IgD-negative memory B cell (primary cell): ENCODE results near the gene TMEM174. TPM values are rescaled to one million over a fixed set of nuclear protein-coding genes. Genes with fewer than 3 reads are reported as not detected.
A peak's percentile ranks its signal among the peaks of the same experiment; 100 is the strongest.
"Not testable (repeated sequence)": the region's sequence is repeated elsewhere in the genome, so short reads cannot be mapped to it uniquely, and the experiment has no call there.

Source experiments
- H3K27ac Mint-ChIP-seq, 3 donors: one replicate each; pipeline ENCODE4 v1.8.0; 2020 to 2022; ENCODE audit warnings: mild to moderate bottlenecking in 3 of 3, mixed read lengths in 3 of 3, moderate library complexity in 1 of 3
- H3K27me3 Mint-ChIP-seq: one replicate; pipeline ENCODE4 v1.8.0; 2021; ENCODE audit warnings: mixed read lengths
- H3K36me3 Mint-ChIP-seq: one replicate; pipeline ENCODE4 v1.8.0; 2020; ENCODE audit warnings: mild to moderate bottlenecking, mixed read lengths
- H3K4me1 Mint-ChIP-seq, 3 donors: one replicate each; pipeline ENCODE4 v1.8.0; 2020 to 2022; ENCODE audit warnings: mixed read lengths in 3 of 3, mild to moderate bottlenecking in 1 of 3
- H3K4me3 Mint-ChIP-seq, 4 donors: one replicate each; pipeline ENCODE4 v1.8.0; 2020 to 2022; ENCODE audit warnings: mild to moderate bottlenecking in 4 of 4, mixed read lengths in 4 of 4, moderate library complexity in 3 of 4
- H3K9me3 Mint-ChIP-seq, 3 donors: one replicate each; pipeline ENCODE4 v1.8.0; 2020 to 2021; ENCODE audit warnings: mixed read lengths in 3 of 3, mild to moderate bottlenecking in 1 of 3
- polyA plus RNA-seq: library from polyadenylated mRNA; unstranded; fragments of 300-500 nt; fragmentation: Illumina TruSeq; gene quantifications from one replicate; pipeline ENCODE4 v1.2.3, GENCODE V29; 2021

TMEM174 gene
- polyA plus RNA-seq, 1 donor from 2014 or later, result not detected

DNA sequence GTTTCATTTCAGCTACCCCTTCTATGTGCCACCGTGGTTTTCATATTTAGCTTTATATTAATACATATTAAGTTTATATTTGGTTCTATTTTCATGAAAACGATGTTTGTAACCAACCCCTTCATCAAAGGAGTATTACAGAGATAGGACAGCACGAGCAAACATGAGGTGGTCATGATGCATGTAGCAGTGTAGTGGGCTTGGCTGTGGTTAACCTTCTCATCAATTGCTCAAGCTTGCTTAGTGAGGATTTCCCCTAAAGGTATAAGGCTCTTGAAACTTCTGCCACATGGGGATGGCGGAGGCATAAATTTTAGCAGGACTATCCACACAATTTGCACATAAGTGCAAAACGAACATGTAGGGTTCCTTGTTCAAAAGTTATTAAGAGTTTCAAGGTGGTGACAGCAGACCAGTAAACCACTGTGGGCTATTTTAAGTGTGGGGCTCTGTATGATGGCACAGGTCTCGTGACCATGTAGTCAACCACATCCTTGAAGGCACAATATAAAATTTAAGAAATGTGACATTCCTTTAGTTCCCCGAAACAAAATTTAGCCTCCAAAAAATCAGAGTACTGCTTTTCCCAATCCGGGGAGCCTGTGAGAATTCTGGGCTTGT, 24.8 kb downstream of the TMEM174 start:
- peaks cover 13% of the 10 kb centered on the region for H3K27me3 Mint-ChIP-seq
- H3K36me3 Mint-ChIP-seq, result peaks cover 3% of the 10 kb centered on the region
- no peak overlapping the region for H3K4me3 Mint-ChIP-seq
- no peak overlapping the region for H3K27ac Mint-ChIP-seq
- peaks cover 0 to 2% (median 0%) of the 10 kb centered on the region in 3 donors for H3K4me1 Mint-ChIP-seq
- no peaks in the 10 kb centered on the region for H3K9me3 Mint-ChIP-seq

DNA sequence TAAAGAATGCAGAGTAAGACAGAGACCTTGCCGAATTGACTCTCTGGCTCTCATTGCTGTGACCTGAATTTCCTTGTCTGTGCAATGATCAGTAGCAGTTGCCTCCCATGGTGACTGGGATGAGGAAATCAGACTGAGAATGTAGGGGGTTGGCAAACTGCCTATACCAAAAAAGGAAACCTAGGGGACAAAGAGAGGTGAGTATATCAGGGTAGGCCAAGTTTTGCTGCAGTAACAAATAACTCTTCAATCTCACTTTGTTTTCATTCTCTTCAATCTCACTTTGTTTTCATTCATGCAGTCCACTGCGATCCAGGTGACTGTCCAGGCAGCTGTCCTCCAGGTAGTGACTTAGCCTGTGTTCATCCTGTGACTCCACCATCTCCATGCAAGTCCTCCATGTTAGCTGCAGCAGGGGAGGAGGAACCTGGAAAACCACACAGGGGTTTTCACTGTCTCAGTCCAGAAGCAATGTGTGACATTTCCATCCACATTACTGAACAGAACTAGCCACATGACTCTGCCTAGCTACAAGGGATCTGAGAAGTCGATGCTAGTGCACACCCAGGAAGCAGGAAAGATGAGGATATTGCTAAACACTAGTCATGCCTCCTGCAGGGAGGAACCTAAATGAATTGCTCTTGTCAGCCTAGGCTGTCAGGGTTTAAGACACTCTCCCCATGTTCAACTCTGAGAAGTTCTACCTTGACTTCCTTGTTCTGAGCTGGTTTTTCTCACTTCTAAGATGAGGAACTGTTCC, 26.0 kb downstream of the TMEM174 start:
- Mint-ChIP-seq H3K27ac (no peak overlapping the region), H3K36me3 (peaks cover 6% of the 10 kb centered on the region), H3K4me3 (no peak overlapping the region), H3K27me3 (peaks cover 22% of the 10 kb centered on the region), H3K4me1 (peaks cover 0 to 3% (median 2%) of the 10 kb centered on the region in 3 donors), H3K9me3 (no peaks in the 10 kb centered on the region)

DNA sequence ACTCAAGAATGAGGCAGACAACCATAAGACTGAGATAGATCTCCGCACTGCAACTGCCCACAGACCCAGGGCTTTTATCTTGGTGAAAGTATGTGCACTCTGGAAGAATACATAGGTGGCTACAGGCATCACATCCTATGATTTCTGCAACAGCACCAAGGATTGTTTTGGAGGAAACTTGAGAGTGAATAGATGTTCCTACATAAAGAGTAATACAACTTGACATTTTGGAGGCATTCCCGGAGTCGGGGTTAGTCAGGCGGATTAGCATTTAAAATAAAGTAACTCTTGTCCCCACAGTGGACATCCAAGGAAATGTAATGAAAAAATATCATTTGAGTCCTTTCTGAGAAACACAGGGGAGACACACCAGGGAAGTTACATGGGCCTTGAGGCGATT, 26.7 kb downstream of the TMEM174 start:
- peaks cover 6% of the 10 kb centered on the region for H3K36me3 Mint-ChIP-seq
- no peak overlapping the region for H3K27ac Mint-ChIP-seq
- H3K4me1 Mint-ChIP-seq, result peaks cover 0 to 3% (median 2%) of the 10 kb centered on the region in 3 donors
- H3K4me3 Mint-ChIP-seq, result no peak overlapping the region
- peaks cover 23% of the 10 kb centered on the region for H3K27me3 Mint-ChIP-seq
- H3K9me3 Mint-ChIP-seq, result no peaks in the 10 kb centered on the region

GRCh38 chr5:73201547-73202513, 28.8 kb downstream of the TMEM174 start:
- Mint-ChIP-seq H3K4me1 (peaks cover 0 to 4% (median 2%) of the 10 kb centered on the region in 3 donors), H3K36me3 (peaks cover 6% of the 10 kb centered on the region), H3K4me3 (peak overlapping the region in 1 of 4 donors; percentile 41), H3K27me3 (peaks cover 30% of the 10 kb centered on the region), H3K27ac (peak overlapping the region in 1 of 3 donors; percentile 42), H3K9me3 (no peaks in the 10 kb centered on the region)

DNA sequence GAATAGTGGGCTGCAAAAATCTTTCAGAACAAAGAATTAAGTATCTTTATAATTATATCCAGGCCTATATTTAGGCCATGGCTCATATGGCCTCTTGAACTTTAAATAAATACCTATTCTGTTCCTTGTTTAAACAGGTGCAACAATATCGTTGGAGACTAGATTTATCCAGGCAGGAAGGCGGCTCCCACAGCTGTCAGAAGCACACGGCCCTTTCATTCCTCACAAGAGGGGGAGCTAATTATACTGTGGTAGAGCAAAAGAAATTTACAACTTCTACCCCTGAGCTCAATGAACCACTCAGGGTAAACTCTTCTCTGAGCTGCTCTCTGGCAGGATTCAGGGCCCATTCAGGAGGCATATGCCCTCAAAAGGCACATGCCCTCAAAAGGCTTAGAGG, 31.3 kb downstream of the TMEM174 start:
- Mint-ChIP-seq H3K4me3 (no peak overlapping the region), H3K4me1 (peaks cover 0 to 4% (median 2%) of the 10 kb centered on the region in 3 donors), H3K36me3 (peaks cover 6% of the 10 kb centered on the region), H3K27me3 (peaks cover 42% of the 10 kb centered on the region), H3K27ac (no peak overlapping the region), H3K9me3 (peaks cover 6 to 11% (median 6%) of the 10 kb centered on the region in 3 donors)

DNA sequence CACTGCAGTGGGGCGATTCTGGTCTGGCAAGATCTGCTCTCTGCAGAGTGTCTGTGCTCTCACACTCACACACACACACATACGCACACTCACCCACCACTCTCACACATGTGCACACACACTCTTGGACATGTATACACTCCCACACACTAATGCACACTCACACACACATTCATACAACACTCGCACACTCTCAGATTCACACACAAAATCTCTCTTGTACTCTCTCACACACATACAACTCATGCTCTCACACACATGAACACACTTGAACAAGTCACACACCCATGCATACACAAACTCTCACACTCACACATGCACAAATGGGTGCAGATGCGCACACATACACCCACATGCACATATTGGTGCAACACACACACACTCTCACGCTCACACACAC, 31.7 kb downstream of the TMEM174 start:
- Mint-ChIP-seq H3K27me3 (peaks cover 45% of the 10 kb centered on the region), H3K4me1 (peaks cover 0 to 4% (median 2%) of the 10 kb centered on the region in 3 donors), H3K4me3 (no peak overlapping the region), H3K9me3 (peaks cover 6 to 14% (median 9%) of the 10 kb centered on the region in 3 donors), H3K27ac (no peak overlapping the region), H3K36me3 (peaks cover 6% of the 10 kb centered on the region)

DNA sequence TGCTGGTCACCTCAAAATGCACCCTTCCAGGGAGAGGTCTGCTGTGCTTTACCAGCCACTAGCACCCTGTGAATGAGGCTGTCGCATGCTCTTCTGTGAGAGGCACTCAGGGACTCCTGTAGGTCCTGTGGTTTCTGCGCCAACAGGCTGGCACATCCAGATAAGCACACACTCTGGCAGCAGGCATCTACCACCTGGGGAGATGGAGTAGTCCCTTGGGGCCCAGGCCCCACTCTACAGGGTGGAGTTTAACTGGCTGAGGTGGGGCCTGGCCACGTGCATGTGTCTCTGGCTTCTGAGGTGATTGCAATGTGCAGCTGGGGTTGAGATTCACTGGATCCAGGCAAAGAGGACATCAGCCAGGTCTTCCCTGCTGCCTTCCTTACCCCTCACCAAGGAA, 32.3 kb downstream of the TMEM174 start:
- peaks cover 0 to 4% (median 2%) of the 10 kb centered on the region in 3 donors for H3K4me1 Mint-ChIP-seq
- H3K27me3 Mint-ChIP-seq, result peaks cover 51% of the 10 kb centered on the region
- H3K9me3 Mint-ChIP-seq, result peaks cover 8 to 18% (median 11%) of the 10 kb centered on the region in 3 donors
- H3K27ac Mint-ChIP-seq, result no peak overlapping the region
- H3K36me3 Mint-ChIP-seq, result peaks cover 6% of the 10 kb centered on the region
- no peak overlapping the region for H3K4me3 Mint-ChIP-seq

GRCh38 chr5:73207239-73207638, 34.2 kb downstream of the TMEM174 start:
- H3K9me3 Mint-ChIP-seq, result peaks cover 10 to 18% (median 11%) of the 10 kb centered on the region in 3 donors
- peaks cover 59% of the 10 kb centered on the region for H3K27me3 Mint-ChIP-seq
- H3K4me1 Mint-ChIP-seq, H3K27ac Mint-ChIP-seq, H3K4me3 Mint-ChIP-seq, H3K36me3 Mint-ChIP-seq: not testable (repeated sequence)

GRCh38 chr5:73209075-73209474, 36.1 kb downstream of the TMEM174 start:
- H3K4me1 Mint-ChIP-seq, H3K4me3 Mint-ChIP-seq, H3K27ac Mint-ChIP-seq, H3K36me3 Mint-ChIP-seq: not testable (repeated sequence)
- Mint-ChIP-seq H3K9me3 (peaks cover 11 to 18% (median 12%) of the 10 kb centered on the region in 3 donors), H3K27me3 (peaks cover 59% of the 10 kb centered on the region)

GRCh38 chr5:73212693-73213092, 39.7 kb downstream of the TMEM174 start:
- Mint-ChIP-seq H3K9me3 (peaks cover 11 to 18% (median 12%) of the 10 kb centered on the region in 3 donors), H3K27me3 (peaks cover 72% of the 10 kb centered on the region)
- H3K4me1 Mint-ChIP-seq, H3K4me3 Mint-ChIP-seq, H3K27ac Mint-ChIP-seq, H3K36me3 Mint-ChIP-seq: not testable (repeated sequence)

DNA sequence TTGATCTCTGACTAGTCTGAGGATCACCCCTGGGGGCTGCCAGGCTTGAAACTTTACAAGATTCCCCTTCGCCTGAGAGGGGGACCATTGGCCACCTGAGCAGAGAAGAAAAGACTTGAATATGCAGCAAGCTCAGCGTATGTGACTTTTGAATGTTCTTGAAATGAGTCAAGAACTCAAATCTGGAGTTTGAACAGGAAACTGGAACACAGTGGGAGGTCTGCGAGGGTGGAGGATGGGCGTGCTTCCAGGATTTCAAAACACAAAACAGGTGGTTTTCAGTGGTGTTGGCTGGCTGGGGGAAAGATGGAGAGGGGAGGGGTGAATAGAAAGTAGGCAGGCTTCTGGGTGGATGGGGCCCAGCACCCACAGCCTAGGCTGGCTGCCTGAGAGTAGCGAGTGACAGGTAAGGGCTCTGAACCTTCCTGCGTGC, 40.6 kb downstream of the TMEM174 start:
- Mint-ChIP-seq H3K4me3 (no peak overlapping the region), H3K27ac (peak overlapping the region in 2 of 3 donors; percentile 53 to 75), H3K4me1 (peaks cover 0 to 7% (median 7%) of the 10 kb centered on the region in 3 donors), H3K27me3 (peaks cover 69% of the 10 kb centered on the region), H3K36me3 (no peaks in the 10 kb centered on the region), H3K9me3 (peaks cover 7 to 12% (median 8%) of the 10 kb centered on the region in 3 donors)

GRCh38 chr5:73214306-73214705, 41.3 kb downstream of the TMEM174 start:
- H3K27me3 Mint-ChIP-seq, result peaks cover 64% of the 10 kb centered on the region
- peaks cover 0 to 7% (median 7%) of the 10 kb centered on the region in 3 donors for H3K4me1 Mint-ChIP-seq
- no peak overlapping the region for H3K27ac Mint-ChIP-seq

DNA sequence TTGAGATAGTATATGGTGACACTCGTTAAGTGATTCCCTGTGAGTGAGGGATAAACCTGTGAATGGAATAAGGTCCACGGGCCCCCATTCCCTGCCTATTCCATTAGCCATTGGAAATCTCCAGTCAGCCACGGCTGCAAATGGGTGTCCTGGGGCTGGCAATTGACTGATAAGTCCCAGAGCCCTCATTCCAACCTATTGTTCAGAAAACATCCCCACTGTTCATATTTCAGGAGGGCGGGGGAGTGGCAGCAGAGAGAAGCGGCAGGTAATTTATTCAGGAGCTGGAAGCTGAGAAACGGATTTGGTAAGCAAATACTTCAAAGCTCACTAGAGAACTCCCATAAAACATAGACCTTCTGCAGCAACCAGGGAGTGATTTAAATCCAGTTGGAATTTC, 42.0 kb downstream of the TMEM174 start:
- peaks cover 59% of the 10 kb centered on the region for H3K27me3 Mint-ChIP-seq
- H3K4me3 Mint-ChIP-seq, result peak overlapping the region in 3 of 4 donors; percentile 10 to 85 (median 45)
- H3K9me3 Mint-ChIP-seq, result peaks cover 0 to 6% (median 1%) of the 10 kb centered on the region in 3 donors
- H3K4me1 Mint-ChIP-seq, result peaks cover 0 to 7% (median 7%) of the 10 kb centered on the region in 3 donors
- H3K27ac Mint-ChIP-seq, result no peak overlapping the region
- H3K36me3 Mint-ChIP-seq, result no peaks in the 10 kb centered on the region

More at GRCh38 chr5:73214306-73214705, 41.3 kb downstream of the TMEM174 start:
- H3K4me3 Mint-ChIP-seq, result no peak overlapping the region
- H3K9me3 Mint-ChIP-seq, result peaks cover 5 to 7% (median 6%) of the 10 kb centered on the region in 3 donors
- H3K36me3 Mint-ChIP-seq, result no peaks in the 10 kb centered on the region

GRCh38 chr5:73215531-73215890, 42.5 kb downstream of the TMEM174 start:
- Mint-ChIP-seq H3K36me3 (no peaks in the 10 kb centered on the region), H3K9me3 (peaks cover 0 to 4% (median 0%) of the 10 kb centered on the region in 3 donors), H3K27me3 (peaks cover 57% of the 10 kb centered on the region), H3K4me3 (peak overlapping the region; percentile 43 to 86 (median 79)), H3K27ac (no peak overlapping the region), H3K4me1 (peaks cover 0 to 7% (median 7%) of the 10 kb centered on the region in 3 donors)
